K562 (cell line): ENCODE data around the gene ASCL3. TPM values are rescaled to one million over a fixed set of nuclear protein-coding genes. Genes with fewer than 3 reads are reported as not detected.

Source experiments
- DLX4 ChIP-seq: fragments of 250-450 bp; sonication (Bioruptor Pico); IDR thresholded peaks from 2 replicates; pipeline ENCODE4 v1.6.1; 2021; ENCODE audit warnings: mild to moderate bottlenecking
- ETV1 ChIP-seq: fragments of 450-650 bp; conservative IDR thresholded peaks from 2 replicates; pipeline ENCODE4 v1.6.1; 2016; ENCODE audit warnings: missing genetic modification characterization, control low read depth, low read depth, missing compliant biosample characterization
- FOXK1 ChIP-seq: sonication (generic); formaldehyde crosslinking; IDR thresholded peaks from 2 replicates; pipeline ENCODE4 v1.8.0; 2022; ENCODE audit warnings: missing genetic modification reagents, mild to moderate bottlenecking, borderline replicate concordance
- HDAC1 ChIP-seq, 2 experiments: fragments of 450-650 bp; IDR thresholded peaks; 2 replicates each; pipeline ENCODE4 v1.6.1; 2016 to 2017; ENCODE audit warnings: inconsistent platforms in 1 of 2, mild to moderate bottlenecking in 1 of 2, moderate library complexity in 1 of 2
- ID3 ChIP-seq, 2 experiments: fragments of 250-450 bp in 1 of 2; fragments of 450-650 bp in 1 of 2; sonication (Bioruptor Pico) in 1 of 2; IDR thresholded peaks; 2 replicates each; pipeline versions ENCODE4 v1.6.1 to v1.8.0; 2016 to 2021; ENCODE audit warnings: mild to moderate bottlenecking in 2 of 2, moderate library complexity in 2 of 2, missing compliant biosample characterization in 1 of 2, missing genetic modification characterization in 1 of 2
- MEF2D ChIP-seq: conservative IDR thresholded peaks from 2 replicates; pipeline ENCODE4 v1.6.1; 2016; ENCODE audit warnings: low read depth, missing genetic modification characterization, missing compliant biosample characterization
- NFIX ChIP-seq: fragments of 250-450 bp; sonication (Bioruptor Pico); IDR thresholded peaks from 2 replicates; pipeline ENCODE4 v1.4.0; 2020; ENCODE audit warnings: low read depth, mild to moderate bottlenecking, moderate library complexity
- OTX1 ChIP-seq: fragments of 450-650 bp; formaldehyde crosslinking; IDR thresholded peaks from 2 replicates; pipeline ENCODE4 v1.4.0; 2022; ENCODE audit warnings: mild to moderate bottlenecking
- PRDM10 ChIP-seq: fragments of 450-650 bp; IDR thresholded peaks from 2 replicates; pipeline ENCODE4 v1.6.1; 2018; ENCODE audit not compliant: partially characterized antibody
- ZBTB34 ChIP-seq: fragments of 250-450 bp; sonication (Bioruptor Pico); IDR thresholded peaks from 2 replicates; pipeline ENCODE4 v1.8.0; 2021; ENCODE audit warnings: mild to moderate bottlenecking, moderate library complexity
- ZBTB9 ChIP-seq: fragments of 450-650 bp; formaldehyde crosslinking; IDR thresholded peaks from 2 replicates; pipeline ENCODE4 v1.4.0; 2020; ENCODE audit warnings: mild to moderate bottlenecking, moderate library complexity
- ZNF224 ChIP-seq: sonication (generic); formaldehyde crosslinking; IDR thresholded peaks from 2 replicates; pipeline ENCODE4 v1.8.0; 2022; ENCODE audit warnings: mild to moderate bottlenecking, missing genetic modification reagents
- ZNF592 ChIP-seq: fragments of 450-650 bp; IDR thresholded peaks from 2 replicates; pipeline ENCODE4 v1.6.1; 2017; ENCODE audit warnings: antibody characterized with exemption, mild to moderate bottlenecking
- polyA plus RNA-seq, 8 experiments: library from polyadenylated mRNA; depleted of rRNA in 4 of 8; stranded (reverse) in 5 of 8; unstranded in 3 of 8; fragments of >200 nt; fragmentation: Nextera tagmentation in 2 of 8; fragmentation: Illumina TruSeq in 1 of 8; extraction: Ambion mirVana in 2 of 8; extraction: Trizol in 1 of 8; gene quantifications; 2 replicates each; pipeline versions ENCODE4 v1.2.1 to v1.2.3, GENCODE V29; 2011 to 2014; ENCODE audit warnings: inconsistent platforms in 1 of 8, missing spikeins in 1 of 8
- total RNA-seq, 7 experiments: library from RNA; depleted of rRNA in 6 of 7; stranded (reverse); fragments of >200 nt in 6 of 7; fragmentation: Illumina TruSeq in 2 of 7; extraction: Trizol in 2 of 7; gene quantifications; 2 replicates each; pipeline versions ENCODE4 v1.2.1 to v1.2.3, GENCODE V29; 2011 to 2021; ENCODE audit warnings: low replicate concordance in 1 of 7

The ASCL3 gene
- total and polyA plus RNA-seq, 9 of the 15 experiments (the other 6 are each of a cell fraction or from before 2014, with no cell fraction given): not detected

- no peak for TF ChIP-seq ZNF592
- no peak for TF ChIP-seq ETV1 (tag)
- no peak for TF ChIP-seq ZNF224 (CRISPR knock-in tag)
- TF ChIP-seq FOXK1 (CRISPR knock-in tag): no peak
- TF ChIP-seq DLX4 (CRISPR knock-in tag): no peak
- 0 out of 2 replicates have a peak, but pooled peaks have one; percentile 30 for TF ChIP-seq MEF2D
- peak in 1 of 2 experiments; percentile 79; a peak in 1 of 4 replicates for TF ChIP-seq HDAC1 (IDR thresholded peaks at IDR 0.05)
- peak; percentile 95 for TF ChIP-seq ZBTB9 (CRISPR knock-in tag)
- peak; percentile 93 for TF ChIP-seq PRDM10
- no peak for TF ChIP-seq ID3 (CRISPR knock-in tag; IDR thresholded peaks at IDR 0.05)
- no peak for TF ChIP-seq ID3 (tag; IDR thresholded peaks at IDR 0.05)
- TF ChIP-seq OTX1 (CRISPR knock-in tag): no peak
- no peak for TF ChIP-seq ZBTB34
- no peak for TF ChIP-seq NFIX (CRISPR knock-in tag)
These were observed 45.8 kb upstream of the ASCL3 start (continued) for GRCh38 chr11:8988329-8989234.
